ENCODE data around the gene VOPP1.

GRCh38 chr7:55481155-55481554, 91.1 kb downstream of the VOPP1 start:
- TF ChIP-seq EZH2 (conservative IDR thresholded peaks at IDR 0.05; ENCODE audit: low read depth, low read length) (no peak), POLR2A (IDR thresholded peaks at IDR 0.05; ENCODE audit: insufficient read depth in 1 of 2, low read depth in 2 of 2, low read length in 2 of 2) (no peak)

Measured in HepG2 (cell line).